Neural progenitor cell (in vitro differentiated cells): ENCODE measurements around the gene UROC1.

Experiments used
- EZH2 ChIP-seq: fragments of 200-600 bp; sonication (generic); IDR thresholded peaks from 2 replicates; pipeline ENCODE4 v1.6.1; 2017; ENCODE audit warnings: antibody characterized with exemption, mild to moderate bottlenecking, moderate library complexity
- TF ChIP-seq, protein P1 (sequence below): fragments of 200-600 bp; sonication (generic); IDR thresholded peaks from 2 replicates; pipeline ENCODE4 v1.5.1; 2017; ENCODE audit warnings: antibody characterized with exemption, mild to moderate bottlenecking

DNA sequence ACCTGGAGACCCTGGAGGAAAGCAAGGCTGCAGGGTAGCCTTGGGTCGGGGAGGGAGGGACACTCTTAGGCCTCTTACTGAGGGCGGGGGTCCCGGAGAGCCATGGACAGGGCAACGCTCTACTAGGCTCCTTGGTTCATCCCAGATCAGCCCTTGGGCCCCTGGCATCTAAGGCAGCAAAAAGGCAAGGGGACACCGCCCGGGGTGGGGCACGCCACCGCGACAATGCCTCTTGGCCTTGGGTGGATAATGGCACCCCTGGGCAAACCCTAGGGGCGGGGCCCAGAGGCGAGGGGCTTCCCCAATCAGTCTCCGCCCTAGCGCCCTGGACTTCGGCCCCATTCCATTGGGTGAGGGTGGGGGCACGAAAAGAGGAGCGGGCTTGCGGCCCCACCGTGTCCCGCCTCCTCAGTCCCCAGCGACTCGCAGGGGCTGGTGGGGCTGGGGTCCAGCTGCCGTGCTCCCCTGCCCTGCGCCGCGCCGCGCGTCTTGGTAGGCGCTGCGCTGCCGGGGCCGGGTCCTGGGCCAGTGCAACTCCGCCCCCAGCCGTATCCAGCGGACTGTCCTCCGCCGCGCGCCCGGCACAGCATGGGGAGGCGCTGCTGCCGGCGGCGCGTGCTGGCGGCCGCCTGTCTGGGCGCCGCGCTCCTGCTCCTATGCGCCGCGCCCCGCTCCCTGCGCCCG is 6.3 kb upstream of the UROC1 start, which contains the start of gene CHST13:
- TF ChIP-seq, protein P1, sequence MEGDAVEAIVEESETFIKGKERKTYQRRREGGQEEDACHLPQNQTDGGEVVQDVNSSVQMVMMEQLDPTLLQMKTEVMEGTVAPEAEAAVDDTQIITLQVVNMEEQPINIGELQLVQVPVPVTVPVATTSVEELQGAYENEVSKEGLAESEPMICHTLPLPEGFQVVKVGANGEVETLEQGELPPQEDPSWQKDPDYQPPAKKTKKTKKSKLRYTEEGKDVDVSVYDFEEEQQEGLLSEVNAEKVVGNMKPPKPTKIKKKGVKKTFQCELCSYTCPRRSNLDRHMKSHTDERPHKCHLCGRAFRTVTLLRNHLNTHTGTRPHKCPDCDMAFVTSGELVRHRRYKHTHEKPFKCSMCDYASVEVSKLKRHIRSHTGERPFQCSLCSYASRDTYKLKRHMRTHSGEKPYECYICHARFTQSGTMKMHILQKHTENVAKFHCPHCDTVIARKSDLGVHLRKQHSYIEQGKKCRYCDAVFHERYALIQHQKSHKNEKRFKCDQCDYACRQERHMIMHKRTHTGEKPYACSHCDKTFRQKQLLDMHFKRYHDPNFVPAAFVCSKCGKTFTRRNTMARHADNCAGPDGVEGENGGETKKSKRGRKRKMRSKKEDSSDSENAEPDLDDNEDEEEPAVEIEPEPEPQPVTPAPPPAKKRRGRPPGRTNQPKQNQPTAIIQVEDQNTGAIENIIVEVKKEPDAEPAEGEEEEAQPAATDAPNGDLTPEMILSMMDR, result peak; percentile 22
- TF ChIP-seq EZH2, result peak; percentile 64
